ENCODE results near the gene RNF125.
A peak's percentile ranks its signal among the peaks of the same experiment; 100 is the strongest.
"Not testable (repeated sequence)": the region's sequence is repeated elsewhere in the genome, so short reads cannot be mapped to it uniquely, and the experiment has no call there.

RNF125 gene

DNA sequence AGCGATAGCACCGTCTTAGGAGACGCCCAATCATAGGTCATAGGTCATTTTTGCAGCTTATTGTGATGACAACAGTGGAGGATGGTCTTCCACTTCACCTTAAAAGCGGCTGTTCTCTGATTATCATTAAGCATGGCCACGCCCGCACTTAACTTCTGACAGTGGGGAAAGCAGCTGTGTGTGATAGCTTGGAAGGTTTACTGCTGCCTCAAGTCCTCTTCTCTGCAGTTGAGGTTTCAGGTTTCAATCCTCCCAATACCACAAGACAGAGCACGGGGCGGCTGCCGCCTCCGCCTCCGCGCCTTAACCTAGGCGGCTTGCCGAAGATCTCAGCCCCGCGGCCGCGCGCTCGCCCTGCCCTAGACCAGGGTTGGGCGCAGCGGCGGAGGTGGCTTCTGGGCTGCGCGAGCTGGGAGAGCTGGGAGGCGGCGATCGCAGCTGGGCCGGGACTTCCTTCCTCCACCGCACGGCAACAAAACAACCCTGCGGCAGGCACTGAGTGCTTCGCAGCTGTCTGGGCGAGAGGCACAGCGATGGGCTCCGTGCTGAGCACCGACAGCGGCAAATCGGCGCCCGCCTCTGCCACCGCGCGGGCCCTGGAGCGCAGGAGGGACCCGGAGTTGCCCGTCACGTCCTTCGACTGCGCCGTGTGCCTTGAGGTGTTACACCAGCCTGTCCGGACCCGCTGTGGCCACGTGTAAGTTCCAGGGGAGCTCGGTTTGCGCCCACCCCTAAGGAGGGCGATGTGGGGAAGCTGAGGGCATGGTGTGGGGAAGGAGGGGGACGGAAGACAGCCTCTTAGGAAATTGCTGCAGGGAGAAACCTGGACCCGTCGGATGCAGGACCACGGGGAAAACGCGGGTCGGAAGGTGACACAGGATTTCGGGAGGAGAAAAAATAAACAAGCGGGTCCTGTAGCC, at the start of gene RNF125:
Gene RNF125 (plus strand): TSS at position 495 of the 920 bp plus-strand sequence. CDS start 39 bp downstream, at position 534.
- no peak for FAIRE-seq

DNA sequence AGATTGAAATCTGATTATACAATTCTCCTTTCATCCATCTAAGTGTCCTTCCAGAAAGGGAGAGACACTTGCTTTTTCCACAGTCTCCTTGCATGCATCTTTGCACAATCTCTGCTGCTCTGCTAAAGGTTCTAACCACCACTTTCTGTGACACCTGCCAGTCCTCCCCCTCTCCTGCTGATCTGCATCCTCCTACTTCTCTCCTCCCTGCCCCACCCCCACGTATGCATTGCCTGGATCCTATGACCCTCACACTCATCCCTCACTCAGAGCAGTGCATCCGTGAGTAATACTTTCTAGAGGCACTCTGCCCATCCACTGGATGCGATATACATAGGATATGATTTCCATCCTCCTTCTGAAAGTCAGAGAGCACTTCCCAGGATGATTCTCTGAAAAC, 48.0 kb upstream of the RNF125 start:
- FAIRE-seq = no peak

- FAIRE-seq = no peak
These were observed 44.6 kb upstream of the RNF125 start for GRCh38 chr18:31973929-31974546.

GRCh38 chr18:31976242-31976641, 42.4 kb upstream of the RNF125 start:
- no peak for FAIRE-seq

DNA sequence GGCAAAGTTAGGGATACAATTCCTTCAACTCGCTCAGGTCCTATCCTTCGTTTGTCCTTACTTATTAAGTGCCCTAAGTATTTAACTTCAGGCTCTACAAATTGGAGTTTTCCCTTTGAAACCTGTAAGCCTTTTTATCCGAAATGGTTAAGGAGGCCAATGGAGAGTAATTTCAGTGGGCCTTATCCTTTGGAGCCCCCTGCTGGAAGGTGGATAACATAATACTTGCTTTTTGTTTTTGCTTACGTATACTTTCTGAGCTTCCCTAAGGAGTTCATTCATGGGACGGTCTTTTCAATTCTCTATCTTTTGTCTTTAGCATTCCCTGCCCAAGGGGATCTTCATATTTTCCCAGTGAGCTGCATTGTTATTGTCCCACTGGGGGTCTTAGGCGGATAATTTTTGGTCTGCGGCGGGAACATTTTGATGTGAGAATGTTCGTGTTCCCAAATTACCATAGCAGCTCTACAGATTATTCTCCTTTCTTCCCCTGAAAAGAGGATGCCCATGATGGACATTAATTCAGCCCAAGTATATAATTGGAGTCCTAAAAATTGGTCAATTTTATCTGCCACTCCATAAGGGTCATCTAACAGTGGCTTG, 41.3 kb upstream of the RNF125 start:
- FAIRE-seq = peak; percentile 88

GRCh38 chr18:31978616-31979015, 40.0 kb upstream of the RNF125 start:
- FAIRE-seq = no peak

DNA sequence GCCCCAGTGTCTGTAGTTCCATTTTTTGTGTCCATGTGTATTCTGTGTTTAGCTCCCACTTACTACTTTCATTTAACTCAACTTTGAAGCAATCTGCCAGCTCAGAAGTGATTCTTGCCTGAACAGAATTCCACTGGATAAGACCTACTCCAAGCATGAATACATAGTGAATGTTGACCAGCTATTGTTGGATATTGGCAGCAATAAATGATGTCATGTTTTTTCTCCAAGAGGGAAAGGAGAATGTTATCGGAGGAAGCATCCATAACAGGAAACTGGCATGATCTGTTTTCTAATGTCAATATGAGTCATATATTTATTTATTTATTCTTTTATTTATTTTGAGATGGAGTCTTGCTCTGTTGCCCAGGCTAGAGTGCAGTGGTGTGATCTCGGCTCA, 38.9 kb upstream of the RNF125 start:
- no peak for FAIRE-seq

DNA sequence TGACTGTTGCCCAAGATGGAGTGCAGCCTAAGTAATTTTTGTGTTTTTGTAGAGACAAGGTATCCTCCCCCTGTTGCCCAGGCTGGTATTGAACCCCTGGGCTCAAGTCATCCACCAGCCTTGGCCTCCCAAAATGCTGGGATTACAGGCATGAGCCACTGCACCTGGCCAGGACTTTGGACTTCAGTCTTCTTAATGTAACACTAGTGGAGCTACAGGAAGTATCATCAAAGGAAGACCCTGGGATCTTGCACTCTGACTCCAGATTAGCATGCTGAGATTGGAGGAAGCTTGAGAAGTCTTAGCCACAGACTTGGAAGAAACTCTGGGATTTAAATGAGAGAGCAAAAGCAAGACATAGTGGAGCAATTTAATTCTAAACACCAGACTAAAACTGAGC, 37.8 kb upstream of the RNF125 start:
- FAIRE-seq = no peak

GRCh38 chr18:31983020-31983419, 35.6 kb upstream of the RNF125 start:
- FAIRE-seq = no peak

DNA sequence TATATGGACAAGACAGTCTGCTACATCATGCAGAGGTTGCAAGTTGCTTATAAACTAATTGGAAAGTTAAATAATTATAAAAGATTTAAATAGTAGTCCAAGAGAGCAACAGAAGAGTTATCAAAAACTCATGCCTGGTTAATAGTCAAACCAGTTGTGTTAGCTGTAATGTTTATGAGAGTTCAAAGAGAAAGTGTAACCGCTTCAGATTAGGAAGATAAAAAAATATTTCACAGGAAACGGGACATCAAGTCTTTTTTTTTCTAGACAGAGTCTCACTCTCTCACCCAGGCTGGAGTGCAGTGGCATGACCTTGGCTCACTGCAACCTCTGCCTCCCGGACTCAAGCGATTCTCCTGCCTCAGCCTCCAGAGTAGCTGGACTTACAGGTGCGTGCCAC, 34.6 kb upstream of the RNF125 start:
- no peak for FAIRE-seq

GRCh38 chr18:31990823-31991222, 27.8 kb upstream of the RNF125 start:
- FAIRE-seq = no peak

DNA sequence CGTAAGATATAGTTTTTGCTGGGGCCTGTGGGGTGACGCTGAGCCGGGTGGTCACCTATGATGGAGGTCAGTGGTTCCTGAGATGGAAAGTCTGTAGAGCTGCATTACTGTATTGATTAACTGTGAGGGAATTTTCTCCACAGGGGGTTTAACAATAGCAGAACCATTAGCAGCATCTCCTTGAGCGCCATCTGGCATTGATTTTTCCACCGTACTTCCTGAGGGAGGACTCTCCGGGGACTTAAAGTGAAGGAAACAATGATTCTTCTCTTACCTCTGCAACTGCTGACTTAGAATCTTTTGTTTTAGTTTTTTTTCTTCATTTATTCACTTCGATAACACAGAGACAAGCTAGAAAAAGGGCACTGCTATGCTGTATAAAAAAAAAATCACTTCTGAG, 22.6 kb upstream of the RNF125 start:
- no peak for FAIRE-seq

- FAIRE-seq = no peak
These were observed 19.7 kb upstream of the RNF125 start for GRCh38 chr18:31998880-31999412.

DNA sequence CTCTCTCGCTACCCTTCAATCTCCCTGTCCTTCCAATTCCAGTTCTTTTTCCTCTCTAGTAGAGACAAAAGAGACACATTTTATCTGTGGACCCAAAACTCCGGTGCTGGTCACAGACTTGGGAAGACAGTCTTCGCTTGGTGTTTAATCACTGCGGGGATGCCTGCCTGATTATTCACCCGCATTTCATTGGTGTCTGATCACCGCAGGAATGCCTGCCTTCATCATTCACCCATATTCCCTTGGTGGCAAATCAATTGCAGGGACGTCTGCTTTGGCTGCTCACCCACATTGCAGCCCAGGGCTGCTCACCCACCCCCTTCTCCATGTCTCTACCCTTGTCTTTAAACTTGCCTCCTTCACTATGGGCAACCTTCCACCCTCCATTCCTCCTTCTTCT, 17.5 kb upstream of the RNF125 start:
- FAIRE-seq = not testable (repeated sequence)

GRCh38 chr18:32003822-32004221, 14.8 kb upstream of the RNF125 start:
- FAIRE-seq = not testable (repeated sequence)

DNA sequence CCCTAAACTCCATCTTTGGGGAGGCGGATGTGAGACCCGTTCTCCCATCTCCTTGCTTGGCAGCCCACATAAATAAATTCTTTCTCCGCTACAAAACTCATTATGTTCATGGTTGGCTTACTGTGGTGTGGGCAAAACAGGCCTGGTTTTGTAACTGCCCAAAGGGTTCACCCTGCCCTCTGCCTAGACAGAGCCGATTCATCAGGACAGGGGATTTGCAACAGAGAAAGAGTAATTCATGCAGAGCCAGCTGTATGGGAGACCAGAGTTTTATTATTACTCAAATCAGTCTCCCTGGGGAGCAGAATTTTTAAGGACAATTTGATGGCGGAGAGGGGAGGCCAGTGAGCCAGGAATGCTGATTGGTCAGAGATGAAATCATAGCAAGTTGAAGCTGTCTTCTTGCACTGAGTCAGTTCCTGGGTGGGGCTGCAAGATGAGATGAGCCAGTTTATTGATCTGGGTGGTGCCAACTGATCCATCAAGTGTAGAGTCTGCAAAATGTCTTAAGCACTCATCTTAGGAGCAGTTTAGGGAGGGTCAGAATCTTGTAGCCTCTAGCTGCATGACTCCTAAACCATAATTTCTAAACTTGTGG, 8.4 kb upstream of the RNF125 start:
- FAIRE-seq = no peak

DNA sequence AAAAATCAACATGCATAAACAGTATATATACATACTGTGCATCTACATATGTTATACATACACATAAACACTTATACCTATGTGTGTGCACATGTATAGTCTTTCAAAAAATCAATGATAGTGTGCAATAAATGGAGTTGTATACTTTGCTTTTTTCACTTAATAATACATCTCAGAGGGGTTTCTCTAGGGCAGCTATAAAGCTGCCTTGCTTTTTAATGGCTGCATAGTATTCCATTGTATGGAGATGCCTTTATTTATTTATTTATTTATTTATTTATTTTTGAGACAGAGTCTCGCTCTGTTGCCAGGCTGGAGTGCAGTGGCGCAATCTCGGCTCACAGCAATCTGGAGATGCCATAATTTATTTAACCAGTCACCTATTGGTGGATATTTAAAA, 7.4 kb upstream of the RNF125 start:
- FAIRE-seq = no peak

GRCh38 chr18:32019251-32019948, 775 bp downstream of the RNF125 start:
- FAIRE-seq = no peak

- FAIRE-seq = not testable (repeated sequence)
These were observed 1.5 kb downstream of the RNF125 start for GRCh38 chr18:32019949-32020625.

GRCh38 chr18:32021756-32022564, 3.3 kb downstream of the RNF125 start:
- FAIRE-seq = no peak

- no peak for FAIRE-seq
These were observed 7.1 kb downstream of the RNF125 start for GRCh38 chr18:32025744-32026143.

Measured in G401.6 (cell line).